Left renal pelvis (tissue), 4 donors: ENCODE data around the gene WARS2. TPM values are rescaled to one million over a fixed set of nuclear protein-coding genes. Genes with fewer than 3 reads are reported as not detected.
"Not testable (repeated sequence)": the region's sequence is repeated elsewhere in the genome, so short reads cannot be mapped to it uniquely, and the experiment has no call there.

Experiments
- DNase-seq, 4 donors: peaks; one replicate each; pipeline ENCODE4 v3.0.0-alpha.2; 2013; ENCODE audit warnings: low read depth in 4 of 4, low spot score in 3 of 4
- polyA plus RNA-seq, 4 donors: library from polyadenylated mRNA; unstranded; fragments of 120-200 nt; gene quantifications; one replicate each; pipeline ENCODE4 v1.2.1, GENCODE V29; 2013; ENCODE audit not compliant: insufficient read length in 4 of 4

The WARS2 gene
- polyA plus RNA-seq, 4 donors, result 14.7 to 24.6 (median 20.3) TPM

DNA sequence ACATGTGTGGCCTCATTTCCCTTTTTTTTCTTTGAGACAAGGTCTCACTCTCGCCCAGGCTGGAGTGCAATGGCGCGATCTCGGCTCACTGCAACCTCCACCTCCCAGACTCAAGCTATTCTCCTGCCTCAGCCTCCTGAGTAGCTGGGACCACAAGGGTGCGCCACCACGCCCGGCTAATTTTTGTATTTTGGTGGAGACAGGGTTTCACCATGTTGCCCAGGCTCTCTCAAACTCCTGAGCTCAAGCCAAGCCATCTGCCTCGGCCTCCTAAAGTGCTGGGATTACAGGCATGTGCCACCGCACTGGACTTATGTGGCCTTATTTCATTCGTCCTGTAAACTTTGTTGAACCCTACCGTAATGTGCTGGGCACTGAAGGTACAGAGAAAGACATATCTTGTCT is 569 bp upstream of the WARS2 start:
- DNase-seq, result no peak

DNA sequence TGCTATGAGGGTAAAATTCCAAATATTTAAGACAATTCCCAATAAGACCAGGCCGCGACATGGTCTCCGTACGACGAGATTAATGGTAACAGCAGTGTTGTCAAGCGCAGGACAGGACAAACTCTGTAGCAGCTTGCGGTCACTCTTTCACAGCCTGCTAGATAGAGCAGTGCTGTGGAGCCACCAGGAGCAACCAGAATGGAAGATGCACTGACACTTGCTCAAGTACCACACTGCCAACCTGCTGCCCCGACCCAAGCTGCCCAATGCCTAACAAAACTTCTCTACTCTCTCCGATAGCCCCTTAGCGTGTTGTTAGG is 636 bp downstream of the WARS2 start:
- DNase-seq, result no peak

DNA sequence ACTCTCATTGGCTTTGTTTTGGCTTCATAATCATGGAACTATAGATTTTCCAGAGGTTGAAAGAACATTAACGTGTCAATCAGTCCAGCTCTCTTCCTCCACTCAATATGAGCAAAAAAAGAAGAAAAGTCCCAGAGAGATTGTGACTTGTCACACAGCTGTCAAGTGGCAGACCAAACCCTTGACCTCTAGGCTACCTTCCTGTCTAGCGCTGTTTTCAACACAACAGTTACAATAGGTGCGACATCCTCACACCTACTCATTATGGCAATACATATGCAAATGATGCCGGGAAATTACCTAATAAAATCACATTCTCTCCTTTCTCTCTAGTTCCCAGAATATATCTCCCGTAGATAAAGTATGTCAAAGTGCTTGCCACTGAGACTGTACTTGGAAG is 1.1 kb downstream of the WARS2 start:
- no peak for DNase-seq

DNA sequence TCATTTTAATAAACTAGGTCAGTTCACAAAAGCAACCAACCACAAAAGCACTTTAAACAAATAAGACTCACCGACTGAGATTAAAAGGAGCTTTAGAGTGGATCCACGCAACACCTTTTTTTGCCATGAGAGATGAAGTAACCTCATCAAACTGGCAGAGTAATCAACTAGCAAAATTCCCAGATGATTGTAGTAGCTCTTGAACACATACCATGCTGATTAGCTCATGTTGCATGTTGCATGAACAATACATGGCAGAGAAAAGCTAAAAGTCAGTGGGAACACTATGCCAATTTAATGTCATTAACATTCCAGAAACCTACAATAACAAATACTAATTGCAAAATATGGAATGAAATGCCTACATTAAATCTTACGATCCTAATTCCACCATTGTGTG is 4.1 kb downstream of the WARS2 start:
- DNase-seq, result no peak

DNA sequence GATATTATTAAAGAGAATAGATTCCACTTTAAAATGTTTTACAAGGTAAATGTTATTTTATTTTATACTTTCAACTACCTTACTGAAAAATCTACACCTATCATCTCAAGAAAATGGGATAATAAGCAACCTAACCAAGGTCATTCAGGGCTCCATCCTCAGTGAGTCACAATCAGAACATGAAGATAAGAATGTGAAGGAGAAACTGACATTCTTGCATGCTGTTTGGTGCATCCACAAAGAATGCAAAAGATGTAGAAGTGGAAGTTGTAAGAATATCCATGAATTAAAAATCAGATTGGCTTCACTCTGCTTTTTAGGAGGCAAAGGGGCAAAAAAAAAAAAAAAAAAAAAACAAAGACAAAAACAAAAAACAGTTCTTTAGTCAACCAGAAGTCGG is 6.5 kb downstream of the WARS2 start:
- DNase-seq, result no peak

DNA sequence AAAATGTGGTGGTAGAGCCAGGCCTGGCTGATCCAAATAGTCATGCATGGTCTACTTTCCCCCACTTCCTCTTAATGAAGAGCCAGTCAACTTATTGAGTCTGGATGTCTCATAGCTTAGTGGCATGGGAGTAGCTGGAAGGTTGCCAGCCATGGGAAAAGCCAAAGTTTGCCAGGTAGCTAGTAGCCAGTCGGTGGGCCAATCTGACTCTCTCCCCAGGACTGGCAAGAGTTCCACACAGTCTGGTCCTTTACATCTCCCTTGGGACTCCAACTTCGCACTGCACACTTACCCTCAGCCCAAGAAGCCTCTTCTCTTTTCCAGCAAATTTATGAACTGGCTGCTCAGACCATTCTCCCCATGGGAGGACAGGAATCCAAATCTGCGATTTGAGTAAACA is 8.3 kb downstream of the WARS2 start:
- DNase-seq, result no peak

DNA sequence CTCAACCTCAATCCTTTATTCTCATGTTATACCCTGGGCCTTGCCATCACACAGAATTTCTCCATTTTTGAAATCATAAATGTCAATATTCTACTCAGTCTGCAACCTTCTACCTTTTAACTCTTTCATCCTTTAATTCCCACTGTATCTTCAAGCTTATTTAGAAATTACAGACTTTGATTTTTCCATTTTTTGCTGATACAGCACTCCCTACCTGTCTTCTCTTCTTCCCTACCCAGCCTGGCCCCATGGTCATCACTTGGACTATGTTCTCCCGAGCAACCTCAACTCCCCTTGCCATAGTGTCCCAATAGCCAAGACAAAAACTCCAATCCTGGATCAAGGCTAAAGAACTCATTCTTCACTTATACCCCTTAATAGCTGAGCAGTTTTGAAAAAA is 14.6 kb downstream of the WARS2 start:
- DNase-seq, result no peak

DNA sequence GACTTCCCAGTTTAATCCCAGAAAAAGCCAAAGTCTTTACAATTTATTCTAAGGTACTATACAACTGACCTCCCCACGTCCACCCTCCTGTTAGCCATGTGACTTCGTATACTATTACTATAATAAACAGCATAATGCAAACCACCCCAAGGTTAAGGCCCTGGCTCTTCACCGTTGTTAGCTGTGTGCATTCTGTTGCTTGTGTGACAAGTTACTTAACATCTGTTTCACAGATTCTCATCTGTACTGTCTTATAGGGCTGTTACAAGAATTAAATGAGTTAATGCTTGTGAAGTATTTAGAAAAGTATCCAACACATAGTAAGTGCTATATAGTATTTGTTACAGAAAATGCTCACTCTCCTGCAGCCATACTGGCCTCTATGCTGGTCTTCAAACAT is 15.7 kb downstream of the WARS2 start:
- DNase-seq, result no peak

DNA sequence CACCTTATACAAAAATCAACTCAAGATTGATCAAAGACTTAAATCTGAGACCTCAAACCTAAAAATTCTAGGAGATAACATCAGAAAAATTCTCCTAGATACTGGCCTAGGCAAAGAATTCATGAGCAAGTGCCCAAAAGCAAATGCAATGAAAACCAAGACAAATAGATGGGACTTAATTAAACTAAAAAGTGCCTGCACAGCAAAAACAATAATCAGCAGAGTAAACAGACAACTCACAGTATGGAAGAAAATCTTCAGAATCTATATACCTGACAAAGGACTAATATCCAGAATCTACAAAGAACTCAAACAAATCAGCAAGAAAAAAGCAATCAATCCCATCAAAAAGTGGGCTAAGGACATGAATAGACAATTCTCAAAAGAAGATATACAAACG is 18.6 kb downstream of the WARS2 start:
- DNase-seq, result not testable (repeated sequence)

DNA sequence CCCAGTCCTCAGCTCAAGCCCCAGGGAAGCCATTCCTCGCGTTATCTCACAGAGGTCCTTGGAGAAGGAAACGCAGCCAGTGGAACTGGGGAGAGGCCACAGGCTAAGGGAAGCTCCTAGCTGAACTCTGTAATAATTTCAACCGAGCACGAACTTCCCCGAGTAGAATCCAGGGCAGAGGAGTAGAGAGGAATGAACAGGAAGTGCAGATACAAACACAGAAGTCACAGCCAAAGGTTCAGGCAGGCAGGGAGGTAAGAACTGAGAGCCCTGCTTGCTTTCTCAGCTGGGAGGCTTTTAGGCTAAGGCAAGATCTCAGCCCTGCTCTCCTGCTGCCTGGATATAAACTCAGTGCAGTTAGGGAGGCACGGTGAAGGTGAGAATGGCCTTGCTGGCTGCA is 23.7 kb downstream of the WARS2 start:
- no peak for DNase-seq

DNA sequence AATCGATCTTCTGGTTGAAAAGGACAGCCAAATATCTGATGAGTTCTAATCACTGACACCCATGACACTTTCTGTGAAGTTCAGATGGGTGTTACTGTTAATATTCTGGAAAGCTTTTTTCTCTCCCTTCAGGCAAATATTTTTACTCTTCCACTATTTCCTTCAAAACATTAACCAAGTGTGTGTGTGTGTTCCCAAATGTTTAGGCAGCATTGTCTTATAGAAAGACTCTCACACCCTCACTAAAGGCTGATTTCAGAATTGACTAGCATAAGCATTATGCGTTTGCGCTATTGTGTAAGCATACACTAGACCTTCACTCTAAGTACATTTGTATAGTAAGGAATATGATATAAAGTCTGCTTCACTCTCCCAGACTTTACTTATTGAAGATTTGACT is 24.7 kb downstream of the WARS2 start:
- no peak for DNase-seq

DNA sequence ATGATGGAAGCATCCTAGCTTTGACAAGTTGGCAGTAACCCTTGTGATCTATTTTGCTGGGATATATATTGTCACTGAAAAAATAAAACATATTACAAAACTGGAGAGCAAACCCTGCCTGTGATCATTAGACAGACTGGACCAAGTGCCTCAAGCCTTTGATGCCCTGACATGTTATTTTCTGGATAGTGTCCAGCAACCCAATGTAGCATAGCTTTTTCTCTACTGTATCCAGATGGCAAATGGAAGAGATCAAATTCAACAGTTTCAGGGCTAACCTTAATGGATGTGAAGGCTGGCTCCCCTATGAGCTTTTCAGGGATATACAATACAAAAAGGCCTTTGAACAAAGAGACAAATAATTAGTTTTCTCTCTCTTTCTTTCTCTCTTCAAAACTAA is 25.1 kb downstream of the WARS2 start:
- DNase-seq, result no peak

DNA sequence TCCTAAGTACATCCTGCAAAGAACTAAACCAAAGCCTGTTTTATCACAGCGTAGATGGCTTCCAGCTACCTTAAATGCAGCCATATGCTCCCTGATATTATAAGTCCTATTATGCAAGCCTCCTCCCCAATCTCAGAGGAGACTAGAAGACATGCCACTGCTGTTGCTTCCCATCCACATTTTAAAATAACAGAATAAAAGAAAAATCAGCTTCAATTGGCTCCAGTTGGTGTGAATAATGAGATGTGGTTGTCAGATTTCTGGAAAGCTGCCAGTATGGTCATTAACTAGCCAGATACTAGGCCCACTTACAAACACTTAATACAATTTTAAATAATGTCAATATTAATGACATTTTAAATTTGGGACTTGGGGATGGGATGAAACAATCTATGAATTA is 25.7 kb downstream of the WARS2 start:
- no peak for DNase-seq

DNA sequence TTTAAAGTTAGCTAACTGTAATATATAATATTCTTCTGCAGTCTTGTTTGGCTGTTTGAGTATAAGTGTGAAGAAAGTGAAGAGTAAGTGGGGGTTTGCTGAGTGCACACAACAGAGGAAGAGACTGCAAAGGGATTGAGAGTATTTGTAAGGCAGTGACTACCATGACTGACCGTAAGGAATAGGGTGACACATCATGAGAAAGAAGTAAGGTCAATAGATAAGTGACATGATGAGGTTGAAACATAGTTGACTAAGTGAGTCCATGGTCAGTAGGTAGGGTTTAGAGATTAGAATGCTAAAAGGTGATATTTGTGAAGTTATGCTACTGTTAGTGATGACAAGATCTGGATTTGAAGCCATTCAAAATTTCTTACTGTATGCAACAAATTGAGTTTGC is 27.7 kb downstream of the WARS2 start:
- no peak for DNase-seq

DNA sequence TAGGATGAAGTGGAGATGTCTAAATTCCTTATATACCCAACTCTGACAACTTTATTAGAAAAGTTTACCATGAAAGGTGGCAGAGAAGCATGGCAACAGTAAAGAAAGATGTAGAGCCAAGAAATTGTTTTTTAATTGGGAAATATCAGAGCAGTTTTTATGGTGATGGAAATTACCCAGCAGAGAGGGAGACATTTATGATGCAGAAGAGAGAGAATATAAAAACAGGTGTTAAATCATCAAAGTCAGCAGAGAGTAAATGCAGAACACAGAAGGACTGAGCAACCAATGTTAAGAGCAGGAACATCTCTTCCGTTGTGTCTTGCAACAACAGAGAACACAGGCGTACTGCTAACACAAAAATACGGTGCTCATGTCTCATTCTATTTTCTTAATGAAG is 28.2 kb downstream of the WARS2 start:
- no peak for DNase-seq

DNA sequence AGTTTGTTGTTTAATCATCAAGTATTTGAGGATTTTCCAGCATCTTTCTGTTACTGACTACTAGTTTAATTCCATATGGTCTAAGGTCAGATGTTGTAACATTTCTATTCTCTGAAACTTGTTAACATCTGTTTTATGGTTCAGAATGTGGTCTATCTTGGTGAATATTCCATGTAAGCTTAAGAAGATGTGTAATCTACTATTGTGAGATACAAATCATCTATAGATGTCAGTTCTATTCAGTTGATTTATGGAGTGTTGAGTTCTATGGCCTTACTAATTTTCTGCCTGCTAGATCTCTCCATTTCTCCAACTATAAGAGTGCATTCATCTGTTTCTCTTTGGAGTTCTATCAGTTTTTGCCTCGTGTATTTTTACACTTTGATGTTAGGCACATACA is 31.5 kb downstream of the WARS2 start:
- no peak for DNase-seq

DNA sequence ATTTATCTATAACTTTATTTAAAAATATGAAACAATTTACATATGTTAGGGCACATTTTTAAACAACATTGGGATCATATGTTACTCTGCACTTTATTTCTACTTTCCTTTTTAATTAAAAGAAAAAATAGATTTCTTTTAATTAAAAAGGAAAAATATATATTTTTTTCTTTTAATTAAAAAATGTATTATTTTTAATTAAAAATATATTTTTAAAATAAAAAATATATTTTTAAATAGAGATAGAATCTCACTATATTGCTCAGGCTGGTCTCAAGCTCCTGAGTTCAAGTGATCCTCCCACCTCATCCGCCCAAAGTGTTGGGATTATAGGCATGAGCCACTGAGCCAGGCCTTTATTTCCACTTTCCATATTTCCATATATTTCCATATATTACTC is 36.7 kb downstream of the WARS2 start:
- DNase-seq, result no peak

DNA sequence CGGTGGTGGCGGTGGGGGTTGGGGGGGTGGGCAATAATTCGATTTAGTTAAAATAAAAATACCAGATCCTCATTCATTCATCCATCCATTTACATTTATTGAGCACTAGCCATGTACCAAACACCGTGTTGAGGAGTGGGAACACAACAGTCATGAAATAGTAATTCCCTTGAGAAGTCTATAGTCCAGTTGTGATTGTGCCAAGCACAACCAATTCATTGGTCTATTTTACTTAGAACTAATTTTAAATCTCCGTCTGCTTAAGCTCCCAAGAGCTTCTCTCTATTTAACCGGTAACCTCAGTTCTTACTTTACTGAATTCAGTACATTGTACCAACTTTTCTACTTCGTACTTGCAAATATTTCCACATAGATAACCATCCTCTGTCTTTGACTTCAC is 38.4 kb downstream of the WARS2 start:
- no peak for DNase-seq

DNA sequence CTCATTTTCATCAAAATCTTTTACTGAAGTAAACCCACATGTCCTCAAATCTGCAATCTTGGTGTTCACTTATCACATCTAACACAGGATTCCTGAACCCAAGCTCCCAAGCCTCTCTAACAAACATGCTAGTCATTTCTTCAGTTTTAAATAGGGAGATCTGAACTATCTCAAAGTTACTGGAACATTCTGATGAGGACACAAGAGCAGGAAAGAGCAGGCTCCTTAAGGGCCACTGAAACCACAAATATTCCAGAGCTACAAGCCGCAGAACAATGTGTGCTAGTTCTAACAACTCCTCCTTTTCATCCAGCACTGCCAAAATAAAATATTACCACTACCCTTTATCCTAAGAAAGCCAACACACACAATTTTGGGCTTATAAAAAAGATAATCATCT is 38.9 kb downstream of the WARS2 start:
- DNase-seq, result no peak

DNA sequence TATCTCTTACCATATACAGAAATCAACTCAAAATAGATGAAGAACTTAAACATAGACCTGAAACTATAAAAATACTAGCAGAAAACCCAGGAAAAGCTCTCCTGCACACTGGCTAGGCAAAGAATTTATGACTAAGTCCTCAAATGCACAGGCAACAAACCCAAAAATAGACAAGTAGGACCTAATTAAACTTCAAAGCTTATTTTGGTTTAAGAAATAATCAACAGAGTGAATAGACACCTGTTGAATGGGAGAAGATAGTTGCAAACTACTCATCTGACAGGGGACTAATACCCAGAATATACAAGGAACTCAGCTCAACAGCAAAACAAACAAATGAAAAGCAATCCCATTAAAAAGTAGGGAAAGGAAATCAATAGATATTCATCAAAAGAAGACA is 40.7 kb downstream of the WARS2 start:
- no peak for DNase-seq

DNA sequence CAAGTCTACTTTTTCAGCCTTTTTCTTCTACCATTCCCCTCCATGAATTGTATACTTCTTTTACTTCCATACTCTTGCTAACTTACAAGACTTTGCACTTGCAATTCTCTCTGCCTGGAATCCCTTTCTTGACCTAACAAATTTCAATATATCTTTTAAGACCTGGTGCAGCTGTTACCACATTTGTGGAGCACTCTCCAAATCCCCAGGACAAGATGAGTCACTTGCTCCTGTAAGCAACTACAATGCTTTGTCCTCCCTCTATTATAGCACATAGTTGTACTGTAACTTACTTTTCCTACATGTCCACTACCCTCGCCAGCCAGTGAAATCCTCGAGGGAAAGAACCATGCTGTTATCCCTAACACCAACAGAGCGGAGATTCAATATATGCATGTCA is 43.1 kb downstream of the WARS2 start:
- DNase-seq, result no peak

DNA sequence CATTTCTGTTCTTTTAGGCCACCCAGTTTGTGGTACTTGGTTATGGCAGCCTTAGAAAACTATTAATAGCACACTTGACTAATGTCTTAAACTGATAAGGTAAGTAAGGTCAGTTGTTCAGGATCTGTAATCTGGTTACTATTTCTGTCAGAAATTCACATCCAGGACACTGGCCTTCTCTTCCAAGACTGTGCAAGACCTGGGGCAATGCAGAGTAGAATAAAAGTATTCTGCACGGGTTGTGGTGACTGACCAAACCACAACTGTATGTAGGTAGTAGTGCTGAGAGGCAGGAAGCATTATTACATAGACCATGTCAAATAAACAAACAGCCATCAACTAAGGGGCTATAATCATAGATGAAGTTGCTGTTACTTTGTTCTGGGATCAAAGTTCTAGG is 46.7 kb downstream of the WARS2 start:
- no peak for DNase-seq

DNA sequence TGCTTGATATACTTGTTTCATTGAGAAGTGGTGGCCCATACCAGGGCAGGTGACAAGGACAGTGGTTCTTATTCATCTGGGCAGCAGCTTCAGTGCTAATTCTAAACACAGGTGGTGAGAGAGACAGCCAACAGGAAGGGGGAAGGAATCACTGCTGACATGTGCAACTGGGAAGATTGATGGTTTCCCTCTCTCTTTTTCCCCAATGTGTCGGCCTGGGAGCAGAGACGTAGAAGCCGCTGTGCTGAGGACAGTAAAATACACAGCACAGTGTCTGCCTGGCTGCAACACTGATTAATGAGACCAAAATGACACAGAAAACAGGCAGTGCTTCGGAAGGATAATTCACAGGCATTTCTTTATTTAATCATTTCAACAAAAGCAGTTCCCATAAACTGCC is 48.8 kb downstream of the WARS2 start:
- peak in 2 of 4 donors; percentile 3 to 19 for DNase-seq

DNA sequence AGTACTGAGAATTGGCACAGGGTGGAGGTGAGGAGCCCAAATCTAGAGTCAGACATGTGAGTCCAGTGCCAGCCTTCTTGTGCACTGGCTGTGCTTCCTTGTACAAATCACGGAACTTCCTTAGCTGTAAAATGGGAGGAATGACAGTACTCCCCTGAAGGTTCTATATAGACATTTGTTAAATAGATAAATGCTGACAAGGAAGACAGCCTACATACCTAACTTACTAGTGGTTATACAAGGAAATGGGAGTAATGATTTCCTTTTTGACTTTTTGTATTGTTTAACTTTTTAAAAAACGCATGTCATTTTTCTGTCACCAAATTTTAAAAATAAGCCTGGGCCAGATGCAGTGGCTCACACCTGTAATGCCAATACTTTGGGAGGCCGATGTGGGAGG is 50.2 kb downstream of the WARS2 start:
- no peak for DNase-seq
